ENCODE measurements around the gene RAB28. TPM values are rescaled to one million over a fixed set of nuclear protein-coding genes. Genes with fewer than 3 reads are reported as not detected.

The RAB28 gene
- polyA plus RNA-seq, 1 donor (not counting 4 experiments of a cell fraction or from before 2014, with no cell fraction given) = 19.7 TPM

GRCh38 chr4:13378973-13379759, 105.0 kb downstream of the RAB28 start:
- H3K4me1 ChIP-seq (ENCODE audit: control insufficient read depth, extremely low read depth, insufficient read depth, low read length) = no peaks in the 10 kb centered on the region
- H3K9me1 ChIP-seq (ENCODE audit: control insufficient read depth, extremely low read depth, insufficient read depth, low read length) = no peaks in the 10 kb centered on the region
- no peak overlapping the region for H3K4me2 ChIP-seq (ENCODE audit: control insufficient read depth, extremely low read depth, insufficient read depth, low read depth, low read length)
- H3K79me2 ChIP-seq (ENCODE audit: control insufficient read depth, insufficient read depth, low read length) = peaks cover 6% of the 10 kb centered on the region
- no peak overlapping the region for H2AFZ ChIP-seq (ENCODE audit: control insufficient read depth, low read length)
- DNase-seq (ENCODE audit: low read depth, low spot score) (no peak), FAIRE-seq (no peak)
- TF ChIP-seq CTCF (optimal IDR thresholded peaks at IDR 0.05 in 1 of 3, IDR thresholded peaks at IDR 0.05 in 1 of 3, conservative IDR thresholded peaks at IDR 0.05 in 1 of 3; ENCODE audit: extremely low read depth in 1 of 3, insufficient read depth in 2 of 3, low read length in 3 of 3) (no peak), EZH2 (IDR thresholded peaks at IDR 0.05; ENCODE audit: low read length) (no peak)
- no peaks in the 10 kb centered on the region for H3K9me3 ChIP-seq (ENCODE audit: control insufficient read depth, low read depth, low read length)
- no peaks in the 10 kb centered on the region for H3K36me3 ChIP-seq (ENCODE audit: control insufficient read depth in 2 of 2, extremely low read depth in 1 of 2, insufficient read depth in 2 of 2, low read length in 2 of 2)
- no peaks in the 10 kb centered on the region for H3K27me3 ChIP-seq (ENCODE audit: control insufficient read depth, extremely low read depth, insufficient read depth, low read length)
- H3K9ac ChIP-seq (ENCODE audit: control insufficient read depth, extremely low read depth, insufficient read depth, low read length) = no peak overlapping the region
- no peaks in the 10 kb centered on the region for H4K20me1 ChIP-seq (ENCODE audit: control insufficient read depth, extremely low read depth, insufficient read depth, low read length)
- dilution Hi-C loops (cut with MboI; ENCODE audit: extremely low pct_ligation_motif_present, low sequenced_read_pairs) = no loop called here
- no peak overlapping the region for H3K27ac ChIP-seq (ENCODE audit: control insufficient read depth, insufficient read depth, low read length)
- H3K4me3 ChIP-seq (ENCODE audit: control insufficient read depth in 2 of 3, extremely low read depth in 1 of 3, insufficient read depth in 2 of 3, low read depth in 1 of 3, low read length in 3 of 3) = no peak overlapping the region

GRCh38 chr4:13371048-13371447, 113.1 kb downstream of the RAB28 start:
- Histone ChIP-seq H3K4me2 (ENCODE audit: control insufficient read depth, extremely low read depth, insufficient read depth, low read depth, low read length) (no peak overlapping the region), H3K36me3 (ENCODE audit: control insufficient read depth in 2 of 2, extremely low read depth in 1 of 2, insufficient read depth in 2 of 2, low read length in 2 of 2) (no peaks in the 10 kb centered on the region), H3K27ac (ENCODE audit: control insufficient read depth, insufficient read depth, low read length) (no peak overlapping the region), H3K4me1 (ENCODE audit: control insufficient read depth, extremely low read depth, insufficient read depth, low read length) (no peaks in the 10 kb centered on the region), H2AFZ (ENCODE audit: control insufficient read depth, low read length) (no peak overlapping the region), H3K27me3 (ENCODE audit: control insufficient read depth, extremely low read depth, insufficient read depth, low read length) (no peaks in the 10 kb centered on the region), H4K20me1 (ENCODE audit: control insufficient read depth, extremely low read depth, insufficient read depth, low read length) (no peaks in the 10 kb centered on the region), H3K9me3 (ENCODE audit: control insufficient read depth, low read depth, low read length) (no peaks in the 10 kb centered on the region), H3K9me1 (ENCODE audit: control insufficient read depth, extremely low read depth, insufficient read depth, low read length) (no peaks in the 10 kb centered on the region), H3K79me2 (ENCODE audit: control insufficient read depth, insufficient read depth, low read length) (no peaks in the 10 kb centered on the region), H3K9ac (ENCODE audit: control insufficient read depth, extremely low read depth, insufficient read depth, low read length) (no peak overlapping the region), H3K4me3 (ENCODE audit: control insufficient read depth in 2 of 3, extremely low read depth in 1 of 3, insufficient read depth in 2 of 3, low read depth in 1 of 3, low read length in 3 of 3) (no peak overlapping the region)
- DNase-seq (ENCODE audit: low read depth, low spot score) (no peak), FAIRE-seq (no peak)
- no peak for TF ChIP-seq EZH2 (IDR thresholded peaks at IDR 0.05; ENCODE audit: low read length)
- no peak for TF ChIP-seq CTCF (optimal IDR thresholded peaks at IDR 0.05 in 1 of 3, IDR thresholded peaks at IDR 0.05 in 1 of 3, conservative IDR thresholded peaks at IDR 0.05 in 1 of 3; ENCODE audit: extremely low read depth in 1 of 3, insufficient read depth in 2 of 3, low read length in 3 of 3)
- dilution Hi-C loops (cut with MboI; ENCODE audit: extremely low pct_ligation_motif_present, low sequenced_read_pairs) = no loop called here
